HG03095 (cell line): ENCODE results near the gene IRX1.

Experiments
- ATAC-seq: cut with Tn5 transposase; IDR thresholded peaks from one replicate; pipeline ENCODE4 v1.9.1; 2021; ENCODE audit warnings: moderate library complexity; ENCODE audit not compliant: unreplicated experiment

IRX1 gene

GRCh38 chr5:3600106-3601060 is 4.8 kb downstream of the IRX1 start:
- no peak for ATAC-seq

DNA sequence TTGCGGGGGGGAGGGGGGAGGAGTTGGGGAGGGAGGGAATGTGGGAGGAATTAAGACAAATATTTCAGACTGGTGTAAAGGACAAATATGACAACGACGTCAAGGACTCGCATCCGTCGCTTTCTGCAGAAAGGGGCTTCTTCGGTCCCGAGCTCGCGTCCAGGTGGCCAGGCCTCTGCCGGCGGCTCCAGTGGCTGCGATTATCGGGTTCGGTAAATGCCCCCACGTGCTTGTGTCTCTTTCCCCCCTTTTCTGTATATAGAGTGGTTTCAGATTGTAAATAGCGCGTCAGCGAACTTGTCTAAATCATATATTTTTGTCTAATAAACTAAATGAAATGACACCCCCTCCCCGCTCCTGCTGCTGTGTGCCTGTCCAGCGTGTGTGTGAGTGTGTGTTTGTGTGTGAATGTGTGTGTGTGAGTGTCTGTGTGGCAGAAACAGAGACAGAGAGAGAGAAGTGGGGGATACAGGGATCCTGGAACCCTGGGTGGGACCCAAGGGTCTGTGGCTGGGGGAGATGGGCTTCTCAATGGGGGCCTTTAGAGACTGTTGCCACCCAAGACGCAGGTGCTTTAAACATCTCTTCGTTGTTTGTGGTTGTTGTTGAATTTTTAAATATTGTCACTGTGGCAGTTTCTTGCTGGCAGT is 5.6 kb downstream of the IRX1 start:
- ATAC-seq: no peak

GRCh38 chr5:3601911-3602782 is 6.5 kb downstream of the IRX1 start:
- ATAC-seq: no peak

DNA sequence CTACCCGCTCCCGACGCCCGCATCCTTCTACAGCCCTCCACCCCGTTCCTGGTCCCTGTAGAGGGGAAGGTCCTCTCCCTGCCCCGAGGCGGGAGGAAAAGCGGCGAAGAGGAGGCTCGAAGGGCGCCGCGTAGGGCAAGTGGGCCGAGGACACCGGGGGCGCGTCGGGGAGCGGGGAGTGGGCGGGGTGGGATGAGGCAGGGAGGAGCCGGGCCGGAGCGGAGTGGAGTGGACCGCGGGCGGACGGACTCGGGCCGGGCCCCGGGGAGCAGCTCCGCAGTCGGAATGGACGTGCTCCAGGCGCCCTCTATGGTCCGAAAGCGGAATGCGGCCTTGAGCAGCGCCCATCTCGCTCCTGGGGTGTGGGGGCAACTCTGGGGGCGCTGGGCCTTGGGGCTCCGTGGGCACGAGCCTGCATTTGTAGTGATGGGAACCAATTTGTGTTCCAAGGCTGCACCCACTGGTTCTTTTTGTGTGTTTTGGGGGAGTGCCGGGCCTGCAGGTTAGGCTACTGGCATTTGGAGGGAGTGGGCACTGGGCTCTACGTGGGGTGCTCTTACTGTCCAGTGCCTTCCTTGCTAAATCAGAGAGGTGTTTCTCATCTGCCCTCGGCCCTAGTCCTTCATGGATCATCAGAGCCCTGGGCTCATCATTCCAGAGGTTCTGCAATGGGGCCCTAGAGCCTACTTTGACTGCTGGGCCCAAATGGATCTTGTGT is 7.3 kb downstream of the IRX1 start:
- no peak for ATAC-seq

DNA sequence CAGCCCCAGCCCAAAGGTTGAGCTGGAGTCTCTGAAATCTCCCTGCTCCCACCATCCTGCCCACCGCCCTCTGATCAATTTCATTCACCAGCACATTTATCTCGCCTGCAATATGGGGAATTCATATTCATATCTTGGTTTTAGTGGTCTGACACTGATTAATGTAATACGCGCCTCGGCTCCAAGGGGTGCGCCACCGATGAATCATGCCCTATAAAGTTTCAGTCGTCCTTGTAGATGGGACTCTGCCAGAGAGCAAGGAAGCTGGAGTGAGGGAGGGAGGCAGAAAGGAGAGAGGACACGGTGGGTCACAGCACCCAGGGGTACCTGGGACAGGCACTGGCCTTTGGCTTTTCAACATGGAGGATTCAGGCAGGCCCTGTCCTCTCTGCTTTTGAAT is 8.9 kb downstream of the IRX1 start:
- ATAC-seq: no peak

DNA sequence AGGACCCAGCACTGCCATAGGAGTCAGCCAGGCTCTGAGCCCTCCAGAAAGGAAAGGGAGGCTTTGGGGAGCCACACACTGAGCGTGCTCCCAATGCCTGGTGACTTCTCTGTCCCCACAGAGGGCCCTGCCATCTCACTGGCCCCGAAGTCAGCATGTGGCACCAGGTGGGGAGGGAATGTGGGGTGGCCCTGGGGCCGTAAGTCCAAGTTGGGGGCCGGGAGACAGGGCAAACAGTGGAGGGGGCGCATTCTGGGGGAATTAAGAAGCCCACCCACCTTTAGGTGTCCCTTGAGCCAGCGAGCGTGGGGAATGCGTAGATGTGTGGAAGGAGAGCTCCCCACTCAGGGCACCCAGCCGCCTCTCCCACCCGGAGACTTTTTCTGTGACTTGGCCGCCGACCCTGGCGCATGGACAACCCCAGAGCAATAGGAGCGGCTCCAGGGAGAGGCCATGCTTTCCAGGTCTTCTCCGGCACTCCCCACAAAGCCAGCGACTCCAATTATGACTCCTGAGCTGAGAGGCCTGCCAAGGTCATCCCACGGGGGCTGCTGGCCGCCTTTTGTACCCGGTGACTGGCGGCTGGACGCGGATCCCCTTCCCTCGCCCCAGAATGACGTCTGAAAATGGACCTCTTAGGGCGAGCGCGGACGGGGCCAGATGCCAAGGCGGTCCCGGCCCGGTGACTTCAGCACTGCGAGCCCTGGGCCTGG is 9.8 kb downstream of the IRX1 start:
- no peak for ATAC-seq

DNA sequence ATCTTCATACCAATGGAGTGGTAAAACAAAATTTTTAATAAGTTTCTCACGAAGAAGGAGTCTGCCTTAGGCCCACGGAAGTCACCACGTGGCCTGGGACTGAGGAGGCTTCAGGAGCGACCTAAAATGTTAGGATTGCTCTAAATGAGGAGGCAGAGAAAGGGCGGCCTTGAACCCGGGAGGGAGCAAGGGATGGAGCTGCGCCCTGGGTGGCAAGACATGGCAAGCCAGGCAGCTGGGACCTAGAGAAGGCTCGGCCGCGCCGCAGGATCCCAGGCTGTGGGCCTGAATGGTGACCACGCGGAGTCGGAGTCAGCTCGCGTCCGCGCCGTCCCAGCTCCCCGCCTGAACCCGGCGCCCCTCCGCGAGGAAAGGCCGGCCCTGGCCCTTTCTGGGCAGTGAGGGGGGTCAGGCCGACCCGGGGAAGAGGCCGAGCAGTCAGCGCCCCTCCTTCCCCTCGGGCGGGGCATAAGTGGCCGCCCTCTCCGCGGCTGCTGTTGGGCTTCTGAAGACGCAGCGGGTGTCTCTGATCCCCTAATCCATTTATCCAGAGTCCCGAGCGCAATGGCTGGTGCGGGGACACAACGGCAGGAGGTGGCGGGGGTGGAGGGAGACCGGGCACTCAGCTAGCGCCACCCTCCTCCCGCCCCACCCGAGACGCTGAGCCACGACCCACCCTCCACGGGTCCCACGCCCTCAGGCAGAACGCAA is 10.6 kb downstream of the IRX1 start:
- no peak for ATAC-seq

DNA sequence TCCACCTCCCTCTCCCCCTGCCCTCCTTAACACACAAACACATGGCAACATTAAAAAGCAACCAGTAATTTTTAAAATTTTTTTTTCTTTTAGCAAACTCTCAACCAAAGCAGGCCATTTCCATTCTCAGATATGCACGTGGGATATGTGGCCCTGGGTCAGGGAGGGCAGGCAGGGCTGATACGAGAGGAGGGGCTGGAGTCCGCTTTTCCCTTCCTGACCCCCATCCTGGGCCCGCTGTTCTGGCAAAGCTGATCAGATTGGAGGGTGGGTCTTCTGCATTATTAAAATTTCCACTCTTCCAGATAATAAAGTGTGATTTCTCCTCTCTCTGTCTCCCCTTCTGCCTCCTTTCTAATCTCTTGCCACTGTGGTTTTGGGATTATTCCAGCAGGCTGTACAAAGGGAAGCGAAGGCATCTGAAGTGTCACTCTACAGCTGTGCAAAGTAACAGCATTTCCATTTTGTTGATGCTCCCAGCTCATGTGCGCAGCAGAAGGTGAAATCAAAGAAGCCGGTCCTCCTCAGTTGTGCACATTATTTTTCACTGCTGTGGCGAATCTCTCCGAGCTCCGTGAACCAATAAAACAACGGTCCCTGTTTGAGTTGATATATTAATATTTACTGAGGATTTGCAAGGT is 12.0 kb downstream of the IRX1 start:
- no peak for ATAC-seq

DNA sequence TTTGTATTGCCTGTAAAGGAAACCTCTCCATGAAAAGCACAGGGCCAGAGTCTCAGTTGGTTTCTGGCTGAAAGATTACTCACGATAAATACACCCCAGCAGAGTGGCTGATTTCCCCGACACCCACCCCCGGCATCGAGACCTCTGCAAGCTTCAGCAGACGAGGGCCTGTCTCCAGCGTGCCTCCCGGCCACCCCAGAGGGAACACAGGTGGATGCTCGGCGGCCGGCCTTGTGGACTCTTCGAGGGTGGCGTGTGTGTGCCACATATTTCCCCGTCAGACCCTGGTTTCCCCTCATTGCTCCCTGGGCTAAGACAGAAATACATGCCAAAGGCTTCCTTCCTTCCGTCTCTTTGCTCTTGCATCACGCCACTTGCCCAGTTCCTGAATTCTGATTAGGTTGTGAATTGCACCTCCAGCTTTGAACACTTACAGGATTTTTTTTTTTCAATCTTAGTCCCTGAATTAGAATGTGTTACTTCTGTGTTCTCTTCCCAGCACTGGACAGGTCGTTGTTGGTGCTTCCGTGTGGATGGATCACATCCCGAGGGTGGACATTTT is 13.6 kb downstream of the IRX1 start:
- ATAC-seq: no peak

- no peak for ATAC-seq
Observed at GRCh38 chr5:3612591-3613042, 17.0 kb downstream of the IRX1 start.

DNA sequence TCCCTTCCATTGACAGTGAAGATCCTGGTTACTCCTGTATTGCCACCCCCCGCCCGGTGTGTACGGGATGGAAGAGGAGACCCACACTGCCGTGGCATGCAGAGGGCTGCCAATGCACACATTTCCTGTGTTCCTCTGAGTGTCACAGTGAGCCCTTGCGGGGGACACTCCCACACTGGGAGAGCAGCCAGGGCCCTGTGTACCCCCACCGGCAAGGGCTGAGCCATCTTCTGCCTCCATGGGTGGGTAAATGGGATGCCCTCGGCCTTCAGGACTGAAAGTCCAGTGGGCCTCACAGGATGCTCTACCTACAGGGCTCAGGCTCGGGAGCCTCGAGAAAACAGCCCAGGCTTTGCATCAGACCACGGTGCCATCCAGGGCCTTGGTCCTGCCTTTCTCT is 18.1 kb downstream of the IRX1 start:
- ATAC-seq: no peak

GRCh38 chr5:3615217-3615616 is 19.6 kb downstream of the IRX1 start:
- ATAC-seq: no peak

- ATAC-seq: no peak
Observed at GRCh38 chr5:3615829-3616228, 20.2 kb downstream of the IRX1 start.

- ATAC-seq: no peak
Observed at GRCh38 chr5:3619579-3619978, 23.9 kb downstream of the IRX1 start.

- ATAC-seq: no peak
Observed at GRCh38 chr5:3622961-3623360, 27.3 kb downstream of the IRX1 start.

DNA sequence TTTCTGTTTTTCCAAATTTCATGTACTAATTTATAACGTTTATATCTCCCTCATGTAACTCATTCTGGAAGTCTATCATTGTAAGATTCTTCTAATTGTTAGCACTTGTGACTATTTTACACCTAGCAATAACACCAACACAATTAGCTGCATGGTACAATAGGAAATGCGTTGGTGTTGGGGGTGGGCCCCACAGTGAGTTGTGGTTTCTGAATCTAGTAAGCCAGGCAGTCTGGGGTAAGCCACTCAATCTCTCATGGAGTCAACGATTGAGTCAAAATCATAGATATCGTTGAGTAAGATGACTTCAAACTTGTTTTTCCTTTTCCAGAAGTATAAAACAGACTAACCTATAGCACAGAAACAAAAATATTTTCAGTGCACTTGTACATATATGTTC is 30.0 kb downstream of the IRX1 start:
- ATAC-seq: no peak

GRCh38 chr5:3634061-3634460 is 38.4 kb downstream of the IRX1 start:
- ATAC-seq: no peak

DNA sequence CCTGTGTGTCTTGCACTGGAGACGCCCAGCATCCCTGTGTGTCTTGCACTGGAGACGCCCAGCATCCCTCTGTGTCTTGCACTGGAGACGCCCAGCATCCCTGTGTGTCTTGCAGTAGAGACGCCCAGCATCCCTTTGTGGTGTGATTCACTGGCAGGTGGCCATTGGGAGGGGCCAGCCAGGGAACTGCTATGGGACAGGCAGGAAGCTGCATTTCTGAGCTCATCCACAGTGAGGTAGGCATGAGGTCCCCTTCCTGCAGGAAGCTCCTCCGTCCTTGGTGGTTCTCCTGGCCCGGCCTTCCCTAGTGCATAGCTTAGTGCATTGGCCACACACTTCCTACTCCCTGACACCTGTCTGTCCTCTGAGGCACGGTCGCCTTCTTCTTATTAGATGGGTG is 43.5 kb downstream of the IRX1 start:
- ATAC-seq: no peak

GRCh38 chr5:3642231-3642630 is 46.6 kb downstream of the IRX1 start:
- ATAC-seq: no peak
